GM23248 (cell line): ENCODE measurements around the gene USP19. TPM values are rescaled to one million over a fixed set of nuclear protein-coding genes. Genes with fewer than 3 reads are reported as not detected.
A peak's percentile ranks its signal among the peaks of the same experiment; 100 is the strongest.

Experiments used
- DNase-seq: peaks from one replicate; pipeline ENCODE4 v3.0.0-alpha.2; 2015
- H2AFZ ChIP-seq: fragments of 200-600 bp; sonication (generic); 2 replicates; pipeline ENCODE4 v1.6.1; 2016; ENCODE audit warnings: antibody characterized with exemption
- H3F3A ChIP-seq: fragments of 200-600 bp; sonication (generic); 2 replicates; pipeline ENCODE4 v1.6.1; 2016; ENCODE audit warnings: mild to moderate bottlenecking, antibody characterized with exemption, mixed run types; ENCODE audit not compliant: insufficient read depth
- H3K27ac ChIP-seq: fragments of 200-600 bp; sonication (generic); 2 replicates; pipeline ENCODE4 v1.5.1; 2016; ENCODE audit warnings: mild to moderate bottlenecking
- H3K27me3 ChIP-seq: fragments of 200-600 bp; sonication (generic); replicated peaks from 2 replicates; pipeline ENCODE4 v1.6.1; 2016; ENCODE audit warnings: mild to moderate bottlenecking; ENCODE audit not compliant: insufficient read depth
- H3K36me3 ChIP-seq: fragments of 200-600 bp; sonication (generic); 2 replicates; pipeline ENCODE4 v1.6.1; 2016; ENCODE audit warnings: low read depth, mild to moderate bottlenecking
- H3K4me1 ChIP-seq: fragments of 200-600 bp; sonication (generic); 2 replicates; pipeline ENCODE4 v1.6.1; 2016; ENCODE audit warnings: mild to moderate bottlenecking; ENCODE audit not compliant: insufficient read depth
- H3K4me2 ChIP-seq: fragments of 200-600 bp; sonication (generic); one replicate; pipeline ENCODE4 v1.6.1; 2016; ENCODE audit warnings: mild to moderate bottlenecking; ENCODE audit not compliant: unreplicated experiment
- H3K4me3 ChIP-seq: fragments of 200-600 bp; sonication (generic); 2 replicates; pipeline ENCODE4 v1.5.1; 2016; ENCODE audit warnings: mild to moderate bottlenecking
- H3K79me2 ChIP-seq: fragments of 200-600 bp; sonication (generic); 2 replicates; pipeline ENCODE4 v1.6.1; 2016; ENCODE audit warnings: mild to moderate bottlenecking; ENCODE audit not compliant: insufficient read depth
- H3K9ac ChIP-seq: fragments of 200-600 bp; sonication (generic); 2 replicates; pipeline ENCODE4 v1.6.1; 2016; ENCODE audit warnings: mild to moderate bottlenecking
- H3K9me2 ChIP-seq: fragments of 200-600 bp; sonication (generic); 2 replicates; pipeline ENCODE4 v1.6.1; 2016; ENCODE audit warnings: mixed run types, mild to moderate bottlenecking, moderate library complexity; ENCODE audit not compliant: insufficient read depth
- H3K9me3 ChIP-seq: fragments of 200-600 bp; sonication (generic); one replicate; pipeline ENCODE4 v1.6.1; 2017; ENCODE audit warnings: low read depth
- H4K20me1 ChIP-seq: fragments of 200-600 bp; sonication (generic); 2 replicates; pipeline ENCODE4 v1.6.0; 2016; ENCODE audit not compliant: insufficient read depth
- EZH2 ChIP-seq: fragments of 200-600 bp; sonication (generic); IDR thresholded peaks from 2 replicates; pipeline ENCODE4 v1.6.1; 2018; ENCODE audit warnings: antibody characterized with exemption, mild to moderate bottlenecking; ENCODE audit not compliant: insufficient read depth, poor library complexity, severe bottlenecking
- EZH2phosphoT487 ChIP-seq: fragments of 200-600 bp; sonication (generic); IDR thresholded peaks from 2 replicates; pipeline ENCODE4 v1.6.1; 2018; ENCODE audit warnings: antibody characterized with exemption, moderate library complexity, mild to moderate bottlenecking, low read depth; ENCODE audit not compliant: insufficient read depth
- WGBS, 2 experiments: methylation state at CpG; one replicate each; pipeline ENCODE4 v1.1.6; 2015 to 2017; ENCODE audit warnings: low lambda C conversion rate in 2 of 2, low coverage in 1 of 2; ENCODE audit errors: missing lambda C conversion rate in 2 of 2; 5-methylcytosine and 5-hydroxymethylcytosine counted together
- in situ Hi-C: fragments of 300-500 bp; cut with MboI; formaldehyde crosslinking; loops from 2 replicates; pipeline ENCODE4 v1.15.0; 2020
- polyA plus RNA-seq: library from polyadenylated mRNA; unstranded; fragments of >200 nt; fragmentation: Nextera tagmentation; extraction: Ambion mirVana; gene quantifications from 2 replicates; pipeline ENCODE4 v1.2.1, GENCODE V29; 2016
- total RNA-seq: library from RNA; depleted of rRNA; stranded (reverse); fragments of >200 nt; shearing (Covaris generic); gene quantifications from 2 replicates; pipeline ENCODE4 v1.2.3, GENCODE V29; 2014

USP19 gene
- total and polyA plus RNA-seq, 2 experiments from 2014 or later, result 17.0 to 31.6 TPM

DNA sequence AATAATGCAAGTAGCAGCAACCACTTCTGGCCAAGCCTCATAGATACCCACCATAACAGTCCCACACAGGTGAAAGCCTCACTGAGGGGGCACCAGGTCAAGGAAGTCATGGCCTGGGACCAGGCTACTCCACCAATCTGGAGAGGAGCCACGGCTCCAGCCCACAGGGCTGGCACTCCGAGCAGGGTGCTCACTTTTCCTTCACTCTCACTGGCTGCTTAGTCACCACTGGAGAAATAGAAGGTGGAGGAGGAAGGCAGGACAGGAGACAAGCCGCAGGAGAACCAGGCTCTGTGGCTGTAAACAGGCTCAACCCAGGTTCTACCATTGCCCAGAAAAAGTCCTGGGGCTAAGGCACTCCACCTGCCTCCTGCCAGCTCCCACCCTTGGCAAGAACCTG lies 1.2 kb downstream of the USP19 start:
- DNase-seq, result peak; percentile 82
- Histone ChIP-seq H3K79me2 (peaks cover 36% of the 10 kb centered on the region), H3K36me3 (peaks cover 29% of the 10 kb centered on the region), H2AFZ (no peak overlapping the region), H3K4me2 (peak overlapping the region; percentile 84), H3F3A (peaks cover 31% of the 10 kb centered on the region), H3K4me1 (peaks cover 9% of the 10 kb centered on the region; the same call in 1 of the 2 replicates), H3K27ac (peak overlapping the region; percentile 73), H3K9me2 (no peaks in the 10 kb centered on the region), H4K20me1 (no peaks in the 10 kb centered on the region), H3K4me3 (peak overlapping the region; percentile 76), H3K9me3 (no peaks in the 10 kb centered on the region), H3K9ac (peak overlapping the region; percentile 86), H3K27me3 (no peaks in the 10 kb centered on the region)
- WGBS, 2 experiments, result 34 to 41% methylated on average over 3 of the region's 3 CpGs
- no peak for TF ChIP-seq EZH2
- in situ Hi-C loops, result no loop called here

DNA sequence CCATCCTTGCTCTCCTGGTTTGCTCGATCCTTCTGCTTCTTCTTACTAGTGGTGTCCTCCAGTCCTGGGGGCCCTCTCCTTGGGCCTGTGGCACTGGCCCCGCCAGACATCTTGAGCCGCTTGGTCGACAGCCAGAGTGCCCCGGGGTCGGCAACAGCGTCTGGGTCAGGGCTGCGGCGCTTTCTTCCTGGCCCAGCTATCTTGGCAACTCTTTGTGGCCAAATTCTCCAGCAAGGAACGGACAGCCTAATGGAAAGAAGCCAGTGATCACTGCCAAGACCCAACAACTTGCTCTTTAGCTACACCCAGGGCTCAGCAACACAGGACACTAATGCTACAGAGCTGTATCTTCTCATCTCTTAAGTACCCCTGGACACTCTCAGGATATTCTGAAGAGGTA lies 1.6 kb downstream of the USP19 start:
- Histone ChIP-seq H3K27ac (peak overlapping the region; percentile 73), H3K27me3 (no peaks in the 10 kb centered on the region), H3K9ac (peak overlapping the region; percentile 86; the same call in 1 of the 2 replicates), H3K4me2 (peak overlapping the region; percentile 84), H3K36me3 (peaks cover 31% of the 10 kb centered on the region), H3K9me2 (no peaks in the 10 kb centered on the region), H4K20me1 (no peaks in the 10 kb centered on the region), H3K4me1 (peaks cover 9% of the 10 kb centered on the region; the same call in 1 of the 2 replicates), H3K4me3 (peak overlapping the region; percentile 76), H3F3A (peaks cover 30% of the 10 kb centered on the region), H3K79me2 (peaks cover 36% of the 10 kb centered on the region), H3K9me3 (no peaks in the 10 kb centered on the region), H2AFZ (no peak overlapping the region)
- in situ Hi-C loops, result no loop called here
- DNase-seq, result no peak
- TF ChIP-seq EZH2phosphoT487 (no peak), EZH2 (no peak)
- WGBS, 2 experiments, result 60 to 69% methylated on average over 10 of the region's 10 CpGs

GRCh38 chr3:49112262-49112661 lies 8.4 kb downstream of the USP19 start:
- TF ChIP-seq EZH2, result no peak
- TF ChIP-seq EZH2phosphoT487, result no peak
- no peak overlapping the region for H3K4me3 ChIP-seq
- in situ Hi-C loops, result no loop called here

DNA sequence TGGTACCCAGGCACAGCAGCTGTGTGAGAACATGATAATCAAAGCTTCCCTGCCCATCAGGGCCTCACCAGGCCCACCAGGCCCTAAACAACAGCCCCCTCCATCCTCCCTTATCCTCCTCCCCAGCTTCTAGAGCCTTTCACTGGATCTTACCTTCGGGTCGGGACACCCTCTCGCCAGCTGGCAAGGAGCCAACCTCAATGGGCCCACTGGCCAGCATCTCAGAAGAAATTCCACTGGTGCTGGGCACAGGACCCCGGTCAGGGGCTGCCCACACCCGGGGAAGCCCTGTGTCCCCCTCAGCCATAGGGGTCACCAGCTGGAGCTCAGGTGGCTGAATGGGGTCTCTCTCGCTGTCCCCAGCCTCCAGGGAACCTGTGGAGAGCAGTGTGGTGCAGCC lies 9.3 kb downstream of the USP19 start:
- H3K4me2 ChIP-seq, result no peak overlapping the region
- DNase-seq, result no peak
- no peaks in the 10 kb centered on the region for H3K9me3 ChIP-seq
- peaks cover 14% of the 10 kb centered on the region for H3K36me3 ChIP-seq
- no peaks in the 10 kb centered on the region for H4K20me1 ChIP-seq
- H3K4me1 ChIP-seq, result no peaks in the 10 kb centered on the region
- no peaks in the 10 kb centered on the region for H3K27me3 ChIP-seq
- 50 to 54% methylated on average over 6 of the region's 6 CpGs for WGBS, 2 experiments
- H3F3A ChIP-seq, result peaks cover 2% of the 10 kb centered on the region; the same call in 1 of the 2 replicates
- H3K9ac ChIP-seq, result no peak overlapping the region
- peaks cover 4% of the 10 kb centered on the region; the same call in 1 of the 2 replicates for H3K79me2 ChIP-seq
- in situ Hi-C loops, result no loop called here
- no peak for TF ChIP-seq EZH2
- TF ChIP-seq EZH2phosphoT487, result no peak
- H3K9me2 ChIP-seq, result no peaks in the 10 kb centered on the region
- H3K27ac ChIP-seq, result no peak overlapping the region
- H2AFZ ChIP-seq, result no peak overlapping the region
- no peak overlapping the region for H3K4me3 ChIP-seq

More at GRCh38 chr3:49112262-49112661, 8.4 kb downstream of the USP19 start:
- Histone ChIP-seq H3K4me2 (no peak overlapping the region), H3K4me1 (no peaks in the 10 kb centered on the region), H2AFZ (no peak overlapping the region), H4K20me1 (no peaks in the 10 kb centered on the region), H3K9me3 (no peaks in the 10 kb centered on the region), H3F3A (no peaks in the 10 kb centered on the region), H3K27me3 (no peaks in the 10 kb centered on the region), H3K9me2 (no peaks in the 10 kb centered on the region), H3K79me2 (peaks cover 6% of the 10 kb centered on the region), H3K27ac (no peak overlapping the region), H3K9ac (no peak overlapping the region), H3K36me3 (peaks cover 15% of the 10 kb centered on the region)
- WGBS, 2 experiments, result 83 to 88% methylated on average over 9 to 14 of the region's 14 CpGs
- DNase-seq, result no peak

GRCh38 chr3:49110780-49111179 lies 9.8 kb downstream of the USP19 start:
- H4K20me1 ChIP-seq, result no peaks in the 10 kb centered on the region
- peaks cover 8% of the 10 kb centered on the region for H3K36me3 ChIP-seq
- no peak overlapping the region for H3K4me3 ChIP-seq
- no peak overlapping the region for H2AFZ ChIP-seq
- no peaks in the 10 kb centered on the region for H3K9me3 ChIP-seq
- in situ Hi-C loops, result no loop called here
- WGBS, 2 experiments, result 81 to 87% methylated on average over 13 of the region's 13 CpGs
- peaks cover 9% of the 10 kb centered on the region for H3K79me2 ChIP-seq
- no peaks in the 10 kb centered on the region for H3K27me3 ChIP-seq
- peaks cover 7% of the 10 kb centered on the region for H3F3A ChIP-seq
- no peak overlapping the region for H3K9ac ChIP-seq
- H3K27ac ChIP-seq, result no peak overlapping the region
- no peak for DNase-seq
- no peak for TF ChIP-seq EZH2
- TF ChIP-seq EZH2phosphoT487, result no peak
- no peak overlapping the region for H3K4me2 ChIP-seq
- H3K4me1 ChIP-seq, result peaks cover under 1% of the 10 kb centered on the region; the same call in 1 of the 2 replicates
- H3K9me2 ChIP-seq, result no peaks in the 10 kb centered on the region
